Ectodermal cell (in vitro differentiated cells): ENCODE measurements around the gene CDK6.
"Not testable (repeated sequence)": the region's sequence is repeated elsewhere in the genome, so short reads cannot be mapped to it uniquely, and the experiment has no call there.

Experiments
- H3K27ac ChIP-seq: 2 replicates; pipeline ENCODE4 v1.7.0; 2013; ENCODE audit warnings: mild to moderate bottlenecking, low read depth, low read length; ENCODE audit not compliant: insufficient read depth, poor library complexity, severe bottlenecking
- H3K27me3 ChIP-seq: 2 replicates; pipeline ENCODE4 v1.7.0; 2013; ENCODE audit warnings: mild to moderate bottlenecking, low read length; ENCODE audit not compliant: insufficient read depth, control insufficient read depth, poor library complexity, severe bottlenecking
- H3K36me3 ChIP-seq: one replicate; pipeline ENCODE4 v1.7.0; 2013; ENCODE audit warnings: low read length; ENCODE audit not compliant: control insufficient read depth, insufficient read depth
- H3K4me1 ChIP-seq: one replicate; pipeline ENCODE4 v1.7.0; 2013; ENCODE audit warnings: low read length; ENCODE audit not compliant: control insufficient read depth, insufficient read depth
- H3K4me3 ChIP-seq: 2 replicates; pipeline ENCODE4 v1.7.0; 2013; ENCODE audit warnings: low read depth, low read length, control low read depth; ENCODE audit not compliant: insufficient read depth
- H3K9me3 ChIP-seq: 2 replicates; pipeline ENCODE4 v1.7.0; 2013; ENCODE audit warnings: mild to moderate bottlenecking, low read length, moderate library complexity; ENCODE audit not compliant: control insufficient read depth
- WGBS, 2 experiments: methylation state at CpG; one replicate each; pipeline ENCODE4 v1.1.7; 2013; ENCODE audit warnings: missing lambda C conversion rate in 2 of 2; 5-methylcytosine and 5-hydroxymethylcytosine counted together

Gene CDK6

DNA sequence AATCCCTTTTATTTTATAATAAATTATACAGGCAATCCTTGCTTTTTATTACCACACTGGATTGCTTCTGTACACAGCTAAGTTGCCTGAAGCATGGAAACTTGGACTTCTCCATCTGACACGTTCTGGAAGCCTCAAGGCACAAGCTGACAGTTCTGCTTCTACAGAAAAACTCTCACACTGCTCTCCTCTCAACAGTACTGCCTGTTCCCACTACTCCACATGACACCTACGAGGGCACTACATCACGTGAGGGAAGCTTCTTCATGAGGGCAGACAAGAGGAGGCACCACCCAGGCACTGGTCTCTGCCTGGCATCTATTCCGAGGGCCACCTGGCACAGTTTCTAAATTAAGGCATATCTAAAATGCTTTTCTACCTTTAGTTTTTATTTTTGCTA lies 229.4 kb downstream of the CDK6 start:
- no peak overlapping the region for H3K27ac ChIP-seq
- H3K27me3 ChIP-seq, result peaks cover 10% of the 10 kb centered on the region
- 89 to 90% methylated on average over 4 of the region's 4 CpGs for WGBS, 2 experiments
- H3K36me3 ChIP-seq, result no peaks in the 10 kb centered on the region
- no peaks in the 10 kb centered on the region for H3K9me3 ChIP-seq
- H3K4me1 ChIP-seq, result no peaks in the 10 kb centered on the region
- no peak overlapping the region for H3K4me3 ChIP-seq

DNA sequence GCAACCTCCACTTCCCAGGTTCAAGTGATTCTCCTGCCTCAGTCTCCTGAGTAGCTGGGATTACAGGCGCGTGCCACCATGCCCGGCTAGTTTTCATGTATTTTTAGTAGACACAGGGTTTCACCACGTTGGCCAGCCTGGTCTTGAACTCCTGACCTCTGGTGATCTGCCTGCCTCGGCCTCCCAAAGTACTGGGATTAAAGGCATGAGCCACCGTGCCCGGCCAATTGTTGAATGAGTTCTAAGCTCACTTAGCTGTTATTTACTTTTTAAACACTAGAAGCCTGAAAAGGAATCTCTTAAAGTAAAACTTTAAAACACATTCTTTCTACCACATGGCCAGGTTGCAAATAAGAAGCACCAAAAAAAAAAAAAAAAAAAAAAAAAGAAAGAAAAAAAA lies 231.9 kb downstream of the CDK6 start:
- 91 to 93% methylated on average over 7 of the region's 7 CpGs for WGBS, 2 experiments
- H3K27me3 ChIP-seq, result peaks cover 10% of the 10 kb centered on the region
- not testable (repeated sequence) for H3K4me1 ChIP-seq, H3K9me3 ChIP-seq, H3K27ac ChIP-seq, H3K4me3 ChIP-seq, H3K36me3 ChIP-seq

DNA sequence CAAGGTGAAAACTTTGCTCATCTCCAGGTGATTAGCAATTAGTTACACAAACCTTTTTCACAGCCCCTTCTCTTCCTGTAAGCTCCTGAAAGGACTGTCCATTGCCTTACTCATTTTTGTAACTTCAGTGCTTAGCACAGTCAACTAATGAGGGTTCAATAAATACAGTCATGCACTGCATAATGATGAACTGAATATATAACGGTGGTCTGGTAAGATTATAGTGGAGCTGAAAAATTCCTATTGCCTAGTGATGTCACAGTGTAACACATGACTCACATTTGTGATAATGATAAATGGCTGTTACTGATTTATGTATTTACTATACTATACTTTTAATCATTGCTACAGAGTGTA lies 233.3 kb downstream of the CDK6 start:
- Histone ChIP-seq H3K27me3 (peaks cover 5% of the 10 kb centered on the region), H3K36me3 (no peaks in the 10 kb centered on the region), H3K27ac (no peak overlapping the region), H3K9me3 (no peaks in the 10 kb centered on the region), H3K4me1 (no peaks in the 10 kb centered on the region), H3K4me3 (no peak overlapping the region)
- WGBS, 2 experiments, result 100% methylated on average over 1 of the region's 1 CpG

GRCh38 chr7:92602352-92603088 lies 233.9 kb downstream of the CDK6 start:
- Histone ChIP-seq H3K9me3 (no peaks in the 10 kb centered on the region), H3K27ac (no peak overlapping the region), H3K4me1 (no peaks in the 10 kb centered on the region), H3K4me3 (no peak overlapping the region), H3K27me3 (no peaks in the 10 kb centered on the region), H3K36me3 (no peaks in the 10 kb centered on the region)
- 97 to 98% methylated on average over 2 of the region's 2 CpGs for WGBS, 2 experiments

DNA sequence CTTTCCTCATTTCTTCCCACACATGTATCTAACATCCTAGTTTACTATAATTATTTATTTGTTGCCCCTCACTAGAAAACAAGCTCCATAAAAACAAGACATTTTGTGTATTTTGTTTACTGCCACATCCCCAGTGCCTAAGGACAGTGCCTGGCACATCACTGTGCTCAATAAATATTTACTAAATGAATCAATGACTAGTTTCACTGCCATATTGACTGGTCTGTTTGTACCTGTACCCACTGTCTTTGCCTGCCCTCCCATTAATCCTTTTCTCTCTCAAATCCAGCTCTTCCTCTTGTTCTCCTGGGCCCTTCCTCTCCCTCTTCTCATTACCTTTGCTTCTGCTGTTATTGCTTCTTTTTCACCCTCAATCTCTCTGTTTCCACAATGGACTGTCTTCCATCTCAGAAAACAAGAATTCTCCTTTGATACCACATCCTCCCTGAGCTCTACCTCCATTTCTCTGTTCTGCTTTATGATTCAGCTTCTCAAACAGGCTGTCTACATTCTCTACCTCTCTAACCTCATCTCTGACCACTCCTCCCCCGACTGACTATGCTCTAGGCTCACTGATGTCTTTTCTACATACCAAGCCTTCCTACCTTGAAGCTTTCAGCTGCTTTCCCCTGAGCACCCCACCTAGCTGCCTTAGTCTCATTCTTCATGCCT lies 237.9 kb downstream of the CDK6 start:
- H3K4me3 ChIP-seq, result no peak overlapping the region

GRCh38 chr7:92595281-92595680 lies 241.1 kb downstream of the CDK6 start:
- Histone ChIP-seq H3K36me3 (no peaks in the 10 kb centered on the region), H3K4me3 (no peak overlapping the region), H3K27ac (no peak overlapping the region), H3K27me3 (peaks cover 28% of the 10 kb centered on the region), H3K9me3 (no peaks in the 10 kb centered on the region), H3K4me1 (no peaks in the 10 kb centered on the region)
- 88 to 97% methylated on average over 3 to 4 of the region's 4 CpGs for WGBS, 2 experiments

More for the DNA sequence above, 237.9 kb downstream of the CDK6 start:
- Histone ChIP-seq H3K36me3 (no peaks in the 10 kb centered on the region), H3K27ac (no peak overlapping the region), H3K4me1 (no peaks in the 10 kb centered on the region), H3K27me3 (peaks cover under 1% of the 10 kb centered on the region), H3K9me3 (no peaks in the 10 kb centered on the region)
- 66 to 78% methylated on average over 1 of the region's 1 CpG for WGBS, 2 experiments

DNA sequence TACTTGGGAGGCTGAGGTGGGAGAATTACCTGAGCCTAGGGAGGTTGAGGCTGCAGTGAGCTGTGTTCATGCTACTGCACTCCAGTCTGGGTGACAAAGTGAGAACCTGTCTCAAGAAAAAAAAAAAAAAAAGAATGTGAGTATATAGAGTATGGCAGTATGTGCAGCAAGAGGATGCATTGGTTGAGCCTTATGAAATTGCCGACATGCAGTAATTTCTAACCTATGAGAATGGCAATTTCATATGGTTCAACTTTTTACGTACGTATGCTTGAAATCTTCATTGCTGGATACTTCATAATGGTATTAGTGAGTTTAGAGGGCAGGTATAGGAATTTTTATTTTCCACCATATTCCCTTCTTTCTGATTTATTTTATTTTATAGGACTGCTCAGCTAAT lies 241.6 kb downstream of the CDK6 start:
- H3K4me3 ChIP-seq, result no peak overlapping the region
- peaks cover 28% of the 10 kb centered on the region for H3K27me3 ChIP-seq
- H3K36me3 ChIP-seq, result no peaks in the 10 kb centered on the region
- 73 to 85% methylated on average over 3 of the region's 3 CpGs for WGBS, 2 experiments
- H3K9me3 ChIP-seq, result no peaks in the 10 kb centered on the region
- no peaks in the 10 kb centered on the region for H3K4me1 ChIP-seq
- no peak overlapping the region for H3K27ac ChIP-seq

- Histone ChIP-seq H3K4me3 (peak overlapping the region; percentile 82), H3K27ac (no peak overlapping the region), H3K36me3 (no peaks in the 10 kb centered on the region), H3K9me3 (no peaks in the 10 kb centered on the region), H3K4me1 (no peaks in the 10 kb centered on the region), H3K27me3 (peaks cover 28% of the 10 kb centered on the region)
- WGBS, 2 experiments, result 56 to 62% methylated on average over 19 of the region's 19 CpGs
Measured at GRCh38 chr7:92590711-92591310, 245.6 kb downstream of the CDK6 start.

- Histone ChIP-seq H3K27me3 (peaks cover 28% of the 10 kb centered on the region), H3K36me3 (no peaks in the 10 kb centered on the region)
Measured at GRCh38 chr7:92589056-92589455, 247.3 kb downstream of the CDK6 start.

GRCh38 chr7:92588561-92588960 lies 247.8 kb downstream of the CDK6 start:
- H3K27me3 ChIP-seq, result peaks cover 28% of the 10 kb centered on the region
- WGBS, 2 experiments, result 84% methylated on average over 9 of the region's 9 CpGs
- no peaks in the 10 kb centered on the region for H3K9me3 ChIP-seq
- no peaks in the 10 kb centered on the region for H3K4me1 ChIP-seq
- no peak overlapping the region for H3K27ac ChIP-seq
- H3K36me3 ChIP-seq, result no peaks in the 10 kb centered on the region
- H3K4me3 ChIP-seq, result peak overlapping the region; percentile 82

More at GRCh38 chr7:92589056-92589455, 247.3 kb downstream of the CDK6 start:
- Histone ChIP-seq H3K27ac (no peak overlapping the region), H3K4me3 (peak overlapping the region; percentile 82), H3K9me3 (no peaks in the 10 kb centered on the region), H3K4me1 (no peaks in the 10 kb centered on the region)
- WGBS, 2 experiments, result 46 to 53% methylated on average over 7 of the region's 7 CpGs
